ENCODE results near the gene TMPRSS11D. TPM values are rescaled to one million over a fixed set of nuclear protein-coding genes. Genes with fewer than 3 reads are reported as not detected.

TMPRSS11D gene
- total RNA-seq, 2 experiments from 2014 or later: not detected

DNA sequence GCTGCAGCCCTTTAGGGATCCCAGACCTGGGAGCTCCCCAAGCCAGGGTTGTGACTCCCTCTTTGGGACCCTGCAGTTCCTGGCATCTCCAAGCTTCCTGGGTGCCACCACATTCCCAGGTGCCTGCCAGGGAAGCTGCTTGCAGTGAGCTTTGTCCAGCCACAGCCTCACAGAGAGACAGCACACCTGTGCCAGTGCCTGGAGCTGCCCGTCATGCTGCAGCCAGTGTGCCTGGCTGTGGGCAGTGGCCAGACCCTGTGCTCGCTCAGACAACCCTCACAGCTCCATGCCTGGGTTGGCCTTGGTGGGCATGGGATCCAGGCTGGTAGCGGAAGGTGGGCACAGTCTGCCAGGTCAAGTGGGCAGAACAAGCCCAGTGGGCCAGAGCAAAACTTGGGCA is 43.4 kb upstream of the TMPRSS11D start:
- intact Hi-C loops (cut with micrococcal nuclease): no loop called here
- no peak overlapping the region for H3K4me3 Mint-ChIP-seq
- H3K27ac Mint-ChIP-seq: no peak overlapping the region
- no peaks in the 10 kb centered on the region for H3K36me3 Mint-ChIP-seq (ENCODE audit: low read depth)
- ChIA-PET POLR2A (no interaction called here), CTCF (no interaction called here)
- H3K27me3 Mint-ChIP-seq: peaks cover 7% of the 10 kb centered on the region
- TF ChIP-seq, protein P1, sequence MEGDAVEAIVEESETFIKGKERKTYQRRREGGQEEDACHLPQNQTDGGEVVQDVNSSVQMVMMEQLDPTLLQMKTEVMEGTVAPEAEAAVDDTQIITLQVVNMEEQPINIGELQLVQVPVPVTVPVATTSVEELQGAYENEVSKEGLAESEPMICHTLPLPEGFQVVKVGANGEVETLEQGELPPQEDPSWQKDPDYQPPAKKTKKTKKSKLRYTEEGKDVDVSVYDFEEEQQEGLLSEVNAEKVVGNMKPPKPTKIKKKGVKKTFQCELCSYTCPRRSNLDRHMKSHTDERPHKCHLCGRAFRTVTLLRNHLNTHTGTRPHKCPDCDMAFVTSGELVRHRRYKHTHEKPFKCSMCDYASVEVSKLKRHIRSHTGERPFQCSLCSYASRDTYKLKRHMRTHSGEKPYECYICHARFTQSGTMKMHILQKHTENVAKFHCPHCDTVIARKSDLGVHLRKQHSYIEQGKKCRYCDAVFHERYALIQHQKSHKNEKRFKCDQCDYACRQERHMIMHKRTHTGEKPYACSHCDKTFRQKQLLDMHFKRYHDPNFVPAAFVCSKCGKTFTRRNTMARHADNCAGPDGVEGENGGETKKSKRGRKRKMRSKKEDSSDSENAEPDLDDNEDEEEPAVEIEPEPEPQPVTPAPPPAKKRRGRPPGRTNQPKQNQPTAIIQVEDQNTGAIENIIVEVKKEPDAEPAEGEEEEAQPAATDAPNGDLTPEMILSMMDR (IDR thresholded peaks at IDR 0.05): no peak
- H3K9me3 Mint-ChIP-seq: no peaks in the 10 kb centered on the region
- ATAC-seq (no peak), DNase-seq (no peak)
- H3K4me1 Mint-ChIP-seq (ENCODE audit: low read depth): no peaks in the 10 kb centered on the region

- no peaks in the 10 kb centered on the region for H3K4me1 Mint-ChIP-seq (ENCODE audit: low read depth)
- H3K4me3 Mint-ChIP-seq: no peak overlapping the region
- no peaks in the 10 kb centered on the region for H3K9me3 Mint-ChIP-seq
- CTCF ChIA-PET: interaction anchor here (1.3 kb wide), 1 partner anchor 15 kb away, joined by 4 read pairs; no protein-coding TSS in a partner anchor
- TF ChIP-seq, protein P1 (IDR thresholded peaks at IDR 0.05): no peak
- no peak overlapping the region for H3K27ac Mint-ChIP-seq
- intact Hi-C loops (cut with micrococcal nuclease): no loop called here
- ATAC-seq: no peak
- H3K27me3 Mint-ChIP-seq: peaks cover 5% of the 10 kb centered on the region
- no peaks in the 10 kb centered on the region for H3K36me3 Mint-ChIP-seq (ENCODE audit: low read depth)
- POLR2A ChIA-PET: no interaction called here
- DNase-seq: no peak
Observed at GRCh38 chr4:67926485-67926884, 42.7 kb upstream of the TMPRSS11D start.

GRCh38 chr4:67922697-67923096 is 38.9 kb upstream of the TMPRSS11D start:
- no peak overlapping the region for H3K27ac Mint-ChIP-seq
- no peaks in the 10 kb centered on the region for H3K9me3 Mint-ChIP-seq
- TF ChIP-seq, protein P1 (IDR thresholded peaks at IDR 0.05): no peak
- H3K27me3 Mint-ChIP-seq: peaks cover 7% of the 10 kb centered on the region
- CTCF ChIA-PET: no interaction called here
- H3K4me3 Mint-ChIP-seq: no peak overlapping the region
- no peaks in the 10 kb centered on the region for H3K4me1 Mint-ChIP-seq (ENCODE audit: low read depth)
- no peaks in the 10 kb centered on the region for H3K36me3 Mint-ChIP-seq (ENCODE audit: low read depth)
- POLR2A ChIA-PET: no interaction called here
- ATAC-seq (no peak), DNase-seq (no peak)
- intact Hi-C loops (cut with micrococcal nuclease): no loop called here

- Mint-ChIP-seq H3K27me3 (peaks cover 5% of the 10 kb centered on the region), H3K27ac (no peak overlapping the region), H3K4me3 (no peak overlapping the region), H3K9me3 (no peaks in the 10 kb centered on the region), H3K36me3 (ENCODE audit: low read depth) (no peaks in the 10 kb centered on the region), H3K4me1 (ENCODE audit: low read depth) (no peaks in the 10 kb centered on the region)
- ATAC-seq (no peak), DNase-seq (no peak)
- intact Hi-C loops (cut with micrococcal nuclease): no loop called here
- TF ChIP-seq, protein P1 (IDR thresholded peaks at IDR 0.05): no peak
- ChIA-PET CTCF (no interaction called here), POLR2A (no interaction called here)
Observed at GRCh38 chr4:67918428-67918827, 34.6 kb upstream of the TMPRSS11D start.

DNA sequence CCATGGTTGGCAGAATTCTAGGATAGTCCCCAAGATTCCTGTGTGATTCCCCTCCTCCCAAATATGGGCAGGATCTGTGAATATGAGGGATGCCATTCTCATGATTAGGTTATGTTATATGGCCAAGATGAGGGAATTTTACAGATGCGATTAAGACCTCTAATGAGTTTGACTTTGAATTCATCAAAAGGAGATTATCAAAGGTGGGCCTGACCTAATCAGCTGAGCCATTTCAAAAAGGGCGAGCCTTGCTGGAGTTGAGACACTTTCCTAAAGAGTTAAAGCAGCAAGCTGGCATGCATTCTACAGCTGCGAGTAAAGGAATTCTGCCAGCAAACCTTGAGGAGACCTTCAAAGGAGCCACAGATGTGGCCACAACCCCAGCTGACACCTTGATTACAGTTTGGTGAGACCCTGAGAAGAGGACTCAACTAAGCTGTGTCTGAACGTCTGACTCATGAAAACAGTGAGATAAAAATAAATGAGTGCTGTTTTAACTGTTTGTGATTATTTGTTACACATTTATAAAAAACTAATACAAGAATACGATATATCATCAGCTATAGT is 31.7 kb upstream of the TMPRSS11D start:
- TF ChIP-seq, protein P1 (IDR thresholded peaks at IDR 0.05): no peak
- no peak overlapping the region for H3K4me3 Mint-ChIP-seq
- no peaks in the 10 kb centered on the region for H3K4me1 Mint-ChIP-seq (ENCODE audit: low read depth)
- ChIA-PET POLR2A (no interaction called here), CTCF (interaction anchor here (0.7 kb wide), 1 partner anchor 168 kb away, joined by 3 read pairs; no protein-coding TSS in a partner anchor)
- ATAC-seq (no peak), DNase-seq (no peak)
- no peaks in the 10 kb centered on the region for H3K9me3 Mint-ChIP-seq
- no peak overlapping the region for H3K27ac Mint-ChIP-seq
- intact Hi-C loops (cut with micrococcal nuclease): no loop called here
- no peaks in the 10 kb centered on the region for H3K36me3 Mint-ChIP-seq (ENCODE audit: low read depth)
- H3K27me3 Mint-ChIP-seq: peaks cover 8% of the 10 kb centered on the region

Data from activated CD8-positive, alpha-beta T cell treated with anti-CD3 and anti-CD28 coated beads for 36 hours (primary cell).